Lung (tissue), 12 donors: ENCODE data around the gene HAPSTR1. TPM values are rescaled to one million over a fixed set of nuclear protein-coding genes. Genes with fewer than 3 reads are reported as not detected.
A peak's percentile ranks its signal among the peaks of the same experiment; 100 is the strongest.

Source experiments
- ATAC-seq: fragments of 200-7000 bp; cut with Tn5 transposase; one replicate; pipeline ENCODE4 v1.9.1; 2020; ENCODE audit warnings: moderate number of reproducible peaks; ENCODE audit not compliant: insufficient read depth, low FRiP score
- DNase-seq, 3 donors: peaks; one replicate each; pipeline ENCODE4 v3.0.0-alpha.2; 2013 to 2017
- H3K27ac ChIP-seq, 2 donors: one replicate each; pipeline ENCODE4 v1.5.1; 2013; ENCODE audit warnings: mild to moderate bottlenecking in 2 of 2, moderate library complexity in 2 of 2, control low read depth in 1 of 2, inconsistent platforms in 1 of 2, low read depth in 1 of 2, low read length in 1 of 2
- H3K27me3 ChIP-seq, 3 donors: one replicate each; pipeline ENCODE4 v1.5.1; 2013; ENCODE audit warnings: low read length in 2 of 3; ENCODE audit not compliant: control insufficient read depth in 3 of 3, insufficient read depth in 3 of 3
- H3K36me3 ChIP-seq, 4 donors: one replicate each; pipeline ENCODE4 v1.5.1; 2013; ENCODE audit warnings: low read length in 4 of 4, mild to moderate bottlenecking in 1 of 4, moderate library complexity in 1 of 4; ENCODE audit not compliant: control insufficient read depth in 4 of 4, insufficient read depth in 4 of 4
- H3K4me1 ChIP-seq, 5 donors: one replicate each; pipeline ENCODE4 v1.5.1; 2013; ENCODE audit warnings: low read length in 5 of 5, mild to moderate bottlenecking in 2 of 5, moderate library complexity in 1 of 5; ENCODE audit not compliant: control insufficient read depth in 5 of 5, insufficient read depth in 5 of 5
- H3K4me3 ChIP-seq: one replicate; pipeline ENCODE4 v1.5.1; 2013; ENCODE audit warnings: mild to moderate bottlenecking, control low read depth, moderate library complexity
- H3K9ac ChIP-seq, 2 donors: one replicate each; pipeline ENCODE4 v1.5.1; 2013; ENCODE audit warnings: low read length in 2 of 2, control low read depth in 1 of 2; ENCODE audit not compliant: insufficient read depth in 1 of 2
- H3K9me3 ChIP-seq, 4 donors: one replicate each; pipeline ENCODE4 v1.5.1; 2013; ENCODE audit warnings: low read length in 3 of 4, mild to moderate bottlenecking in 1 of 4, moderate library complexity in 1 of 4; ENCODE audit not compliant: control insufficient read depth in 4 of 4, insufficient read depth in 3 of 4
- WGBS, 2 donors: extraction: QIAGEN DNeasy Blood & Tissue Kit; methylation state at CpG; one replicate each; pipeline ENCODE4 v1.1.7; 2013; 5-methylcytosine and 5-hydroxymethylcytosine counted together
- polyA plus RNA-seq, 2 donors: library from polyadenylated mRNA; stranded (reverse); fragments of 200-250 nt; gene quantifications; one replicate each; pipeline ENCODE4 v1.2.1, GENCODE V29; 2013
- total RNA-seq, 2 donors: library from RNA; depleted of rRNA in 1 of 2; stranded (reverse); fragments of >200 nt in 1 of 2; gene quantifications; one replicate each; pipeline ENCODE4 v1.2.1, GENCODE V29; 2014 to 2021
- TF ChIP-seq, protein P1 (sequence below): IDR thresholded peaks from 2 replicates; pipeline ENCODE4 v1.5.1; 2012; ENCODE audit warnings: mild to moderate bottlenecking; ENCODE audit errors: control extremely low read depth, extremely low read depth
- donor health status: control.
- donor health status: control.
- donor health status: Bipolar disorder and iron deficiency.
- donor health status: healthy.
- donor health status: DM: yes; HTN: yes; CAD: no.

The HAPSTR1 gene
- total and polyA plus RNA-seq, 4 donors = 10.1 to 81.7 (median 40.6) TPM

DNA sequence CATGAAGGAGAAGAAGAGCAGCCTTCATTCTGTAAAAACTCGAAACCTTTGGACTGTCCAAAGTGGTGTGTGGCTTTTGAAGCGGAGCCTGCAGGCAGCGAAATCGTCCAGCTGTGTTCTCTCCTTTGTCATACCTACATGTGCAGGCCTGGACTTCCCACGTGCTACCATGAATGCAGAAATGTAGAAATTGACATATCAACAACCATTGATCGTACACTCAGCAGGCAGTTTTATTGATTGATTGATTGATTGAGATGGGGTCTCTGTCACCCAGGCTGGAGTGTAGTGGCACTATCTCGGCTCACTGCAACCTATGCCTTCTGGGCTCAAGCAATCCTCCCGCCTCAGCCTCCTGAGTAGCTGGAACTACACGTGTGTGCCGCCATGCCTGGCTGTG, 2.6 kb upstream of the HAPSTR1 start:
- 88 to 96% methylated on average over 10 of the region's 10 CpGs for WGBS, 2 donors

DNA sequence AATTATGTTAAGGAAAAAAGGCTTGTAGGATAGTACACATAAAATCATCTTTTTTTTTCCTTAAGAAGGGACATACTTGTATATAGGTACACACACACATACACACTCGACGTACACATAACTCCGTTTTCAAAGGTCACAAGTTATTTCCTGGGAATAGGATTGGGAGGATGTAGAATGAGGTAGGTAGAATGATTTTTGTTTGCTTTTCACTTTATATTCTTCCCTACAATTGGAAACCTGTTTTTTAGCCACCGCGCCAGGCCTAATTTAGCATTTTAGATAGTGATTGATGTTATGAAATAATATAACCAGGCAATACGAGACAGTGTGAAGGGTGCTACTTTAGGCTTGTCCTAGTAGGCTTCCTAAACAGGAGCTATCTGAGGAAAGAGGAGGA, 1.8 kb upstream of the HAPSTR1 start:
- TF ChIP-seq, protein P1, sequence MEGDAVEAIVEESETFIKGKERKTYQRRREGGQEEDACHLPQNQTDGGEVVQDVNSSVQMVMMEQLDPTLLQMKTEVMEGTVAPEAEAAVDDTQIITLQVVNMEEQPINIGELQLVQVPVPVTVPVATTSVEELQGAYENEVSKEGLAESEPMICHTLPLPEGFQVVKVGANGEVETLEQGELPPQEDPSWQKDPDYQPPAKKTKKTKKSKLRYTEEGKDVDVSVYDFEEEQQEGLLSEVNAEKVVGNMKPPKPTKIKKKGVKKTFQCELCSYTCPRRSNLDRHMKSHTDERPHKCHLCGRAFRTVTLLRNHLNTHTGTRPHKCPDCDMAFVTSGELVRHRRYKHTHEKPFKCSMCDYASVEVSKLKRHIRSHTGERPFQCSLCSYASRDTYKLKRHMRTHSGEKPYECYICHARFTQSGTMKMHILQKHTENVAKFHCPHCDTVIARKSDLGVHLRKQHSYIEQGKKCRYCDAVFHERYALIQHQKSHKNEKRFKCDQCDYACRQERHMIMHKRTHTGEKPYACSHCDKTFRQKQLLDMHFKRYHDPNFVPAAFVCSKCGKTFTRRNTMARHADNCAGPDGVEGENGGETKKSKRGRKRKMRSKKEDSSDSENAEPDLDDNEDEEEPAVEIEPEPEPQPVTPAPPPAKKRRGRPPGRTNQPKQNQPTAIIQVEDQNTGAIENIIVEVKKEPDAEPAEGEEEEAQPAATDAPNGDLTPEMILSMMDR = no peak
- DNase-seq (no peak), ATAC-seq (no peak)
- no peaks in the 10 kb centered on the region for H3K9me3 ChIP-seq
- H3K4me3 ChIP-seq = no peak overlapping the region
- H3K9ac ChIP-seq = no peak overlapping the region
- peaks cover 0 to 19% (median 2%) of the 10 kb centered on the region in 4 donors for H3K36me3 ChIP-seq
- WGBS, 2 donors = 91% methylated on average over 6 of the region's 6 CpGs
- H3K27ac ChIP-seq = peak overlapping the region; percentile 9 to 92
- H3K27me3 ChIP-seq = no peaks in the 10 kb centered on the region
- H3K4me1 ChIP-seq = peaks cover 0 to 19% (median 12%) of the 10 kb centered on the region in 5 donors

More for the DNA sequence above, 2.6 kb upstream of the HAPSTR1 start:
- no peak overlapping the region for H3K9ac ChIP-seq
- ATAC-seq = no peak
- H3K4me1 ChIP-seq = peaks cover 0 to 10% (median 5%) of the 10 kb centered on the region in 5 donors
- H3K9me3 ChIP-seq = no peaks in the 10 kb centered on the region
- TF ChIP-seq, protein P1 = no peak
- no peak overlapping the region for H3K27ac ChIP-seq
- H3K27me3 ChIP-seq = no peaks in the 10 kb centered on the region
- H3K4me3 ChIP-seq = no peak overlapping the region
- peaks cover 0 to 12% (median 2%) of the 10 kb centered on the region in 4 donors for H3K36me3 ChIP-seq
- DNase-seq = no peak

DNA sequence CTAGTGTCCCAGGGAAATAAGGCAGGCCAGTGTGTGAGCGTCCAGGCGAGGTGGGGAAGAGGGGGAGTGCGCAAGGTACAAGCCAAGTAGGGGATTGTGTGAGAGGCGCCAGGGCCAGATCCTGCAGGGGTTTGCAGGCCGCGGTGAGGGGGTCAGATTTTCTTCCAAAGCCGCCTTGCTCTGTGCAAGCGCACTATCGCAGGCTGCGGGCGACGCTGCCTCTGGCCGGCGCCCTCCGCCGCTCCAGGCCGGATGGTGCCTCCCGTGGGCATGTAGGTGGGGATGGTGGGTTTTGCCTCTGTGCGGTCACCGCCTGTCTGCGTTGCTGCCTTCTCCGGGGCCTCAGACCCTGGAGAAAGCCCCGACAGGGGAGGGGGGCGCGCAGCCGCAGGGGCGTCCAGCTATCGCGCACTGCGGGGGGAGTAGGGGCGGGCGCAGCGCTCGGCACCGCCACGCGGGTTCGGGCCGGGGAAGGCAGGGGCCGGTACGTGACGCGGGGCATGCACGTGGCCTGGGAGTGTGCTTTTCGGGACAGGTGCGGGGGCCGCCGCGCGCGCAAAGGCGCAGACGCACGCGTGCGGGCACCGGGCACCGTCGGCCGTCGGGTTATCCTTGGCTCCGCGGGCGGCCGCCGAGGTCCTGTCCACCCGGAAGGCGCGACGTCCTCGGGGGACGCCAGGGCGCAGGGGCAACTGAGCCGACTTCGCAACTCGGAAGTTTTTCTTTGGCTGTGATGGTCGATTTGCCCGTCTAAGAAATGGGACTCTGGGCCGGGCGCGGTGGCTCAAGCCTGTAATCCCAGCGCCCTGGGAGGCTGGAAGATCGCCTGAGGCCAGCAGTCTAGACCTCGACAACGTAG, 1.1 kb upstream of the HAPSTR1 start:
- ATAC-seq = no peak
- H3K9me3 ChIP-seq = no peaks in the 10 kb centered on the region

More for the DNA sequence above, 1.1 kb upstream of the HAPSTR1 start:
- Histone ChIP-seq H3K9ac (peak overlapping the region in 1 of 2 donors; percentile 54), H3K4me1 (peaks cover 3 to 25% (median 14%) of the 10 kb centered on the region in 5 donors), H3K27me3 (no peaks in the 10 kb centered on the region), H3K27ac (peak overlapping the region; percentile 92 to 94), H3K36me3 (peaks cover 0 to 19% (median 3%) of the 10 kb centered on the region in 4 donors), H3K4me3 (peak overlapping the region; percentile 55)
- DNase-seq = peak; percentile 23 to 31 (median 28)
- 5 to 6% methylated on average over 84 to 85 of the region's 85 CpGs for WGBS, 2 donors
- TF ChIP-seq, protein P1 = no peak
